ENCODE data around the gene COL15A1.

Gene COL15A1

GRCh38 chr9:99019510-99020331 is 76.0 kb downstream of the COL15A1 start:
- DNase-seq, result no peak

GRCh38 chr9:99020786-99021436 is 77.2 kb downstream of the COL15A1 start:
- DNase-seq, result no peak

DNA sequence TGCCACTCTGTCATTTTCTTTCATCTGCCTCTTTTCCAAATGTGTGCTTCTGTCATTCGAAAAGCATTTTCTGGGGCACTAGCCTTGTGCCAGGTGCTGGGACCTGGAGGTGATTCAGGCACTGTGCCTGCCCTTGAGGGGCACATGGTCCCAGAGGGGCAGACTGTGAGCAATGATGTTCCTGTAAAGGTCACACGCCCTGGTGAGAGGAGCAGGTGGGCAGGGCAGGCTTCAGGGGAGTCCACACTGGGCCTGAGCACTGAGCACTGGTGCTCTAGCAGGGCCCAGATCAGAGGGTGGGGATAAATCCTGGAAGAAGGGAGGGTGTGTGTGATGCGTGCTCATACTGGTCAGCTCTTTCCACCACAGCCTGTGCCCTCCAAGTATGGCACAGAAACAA is 77.8 kb downstream of the COL15A1 start:
- no peak for DNase-seq

- no peak for DNase-seq
These were observed 79.5 kb downstream of the COL15A1 start for GRCh38 chr9:99023231-99023630.

GRCh38 chr9:99023831-99024230 is 80.1 kb downstream of the COL15A1 start:
- no peak for DNase-seq

DNA sequence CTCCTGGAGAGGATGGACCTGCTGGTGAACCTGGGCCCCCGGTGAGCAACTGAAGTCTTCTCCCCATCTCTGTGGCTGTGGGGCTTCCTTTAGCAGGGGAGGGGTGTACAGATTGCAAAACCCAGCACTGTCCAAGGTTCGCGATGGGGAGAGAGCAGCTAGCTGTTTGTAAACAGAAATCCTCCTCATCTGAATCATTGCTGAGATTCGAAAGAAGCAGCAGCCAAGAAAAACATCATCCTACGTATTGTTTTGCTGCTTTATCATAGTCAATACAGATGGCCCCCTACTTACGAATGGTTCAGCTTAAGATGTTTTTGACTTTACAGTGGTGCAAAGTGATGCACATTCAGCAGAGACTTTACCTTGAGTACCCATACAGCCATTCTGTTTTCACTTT is 81.3 kb downstream of the COL15A1 start:
- DNase-seq, result no peak

GRCh38 chr9:99025616-99026270 is 82.0 kb downstream of the COL15A1 start:
- no peak for DNase-seq

DNA sequence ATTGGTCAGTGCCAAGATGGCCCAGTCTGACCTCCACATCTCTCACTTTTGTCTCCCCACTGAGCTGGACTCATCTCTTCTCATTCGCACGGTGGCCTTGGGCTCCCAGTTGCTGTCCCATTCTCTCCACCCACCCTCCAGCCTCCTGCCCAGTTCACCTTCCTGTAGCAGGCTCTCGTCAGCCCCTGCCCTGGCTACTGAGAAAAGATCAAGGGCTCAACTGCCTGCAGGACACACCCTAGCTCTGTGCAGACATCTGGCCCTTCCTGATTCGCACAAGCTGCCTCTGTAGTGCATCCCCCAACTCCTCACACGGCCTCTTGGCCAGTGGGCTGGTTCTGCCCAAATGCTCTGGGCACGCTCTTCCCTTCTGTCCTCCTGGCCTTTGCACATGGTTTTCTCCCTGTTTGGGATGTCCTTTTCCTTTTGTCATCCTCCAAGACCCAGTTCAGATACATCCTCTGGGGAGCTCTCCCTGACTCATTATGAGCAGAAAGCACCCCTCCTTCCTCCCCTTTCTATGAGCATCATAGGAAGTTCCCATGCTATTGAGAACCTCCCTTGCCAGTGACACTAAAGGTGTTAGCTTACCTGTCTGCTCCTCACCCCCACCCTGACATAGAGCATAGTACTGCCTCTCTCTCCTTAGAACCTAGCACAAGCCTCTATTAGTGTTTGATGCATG is 82.7 kb downstream of the COL15A1 start:
- DNase-seq, result no peak

GRCh38 chr9:99026956-99027298 is 83.2 kb downstream of the COL15A1 start:
- no peak for DNase-seq

DNA sequence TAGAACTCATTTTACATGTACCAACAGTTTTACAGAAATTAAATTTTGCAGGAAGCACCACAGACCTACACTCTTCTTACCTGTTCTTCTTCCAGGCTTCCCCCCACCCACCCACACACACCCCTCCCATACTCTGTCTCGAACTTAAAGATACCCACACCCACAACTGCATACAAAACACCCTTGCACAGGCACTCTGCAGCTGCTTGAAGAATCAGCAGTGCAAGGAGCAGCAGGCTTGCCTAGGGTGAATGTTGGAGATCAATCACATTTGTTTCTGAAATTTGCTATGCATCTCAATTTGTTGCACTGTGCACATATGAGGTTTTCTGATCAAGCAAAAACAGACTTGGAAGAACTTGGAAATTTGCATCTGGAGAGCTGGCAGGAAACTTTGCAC is 83.7 kb downstream of the COL15A1 start:
- no peak for DNase-seq

- DNase-seq, result no peak
These were observed 85.5 kb downstream of the COL15A1 start for GRCh38 chr9:99029083-99029645.

- no peak for DNase-seq
These were observed 86.4 kb downstream of the COL15A1 start for GRCh38 chr9:99030092-99030511.

DNA sequence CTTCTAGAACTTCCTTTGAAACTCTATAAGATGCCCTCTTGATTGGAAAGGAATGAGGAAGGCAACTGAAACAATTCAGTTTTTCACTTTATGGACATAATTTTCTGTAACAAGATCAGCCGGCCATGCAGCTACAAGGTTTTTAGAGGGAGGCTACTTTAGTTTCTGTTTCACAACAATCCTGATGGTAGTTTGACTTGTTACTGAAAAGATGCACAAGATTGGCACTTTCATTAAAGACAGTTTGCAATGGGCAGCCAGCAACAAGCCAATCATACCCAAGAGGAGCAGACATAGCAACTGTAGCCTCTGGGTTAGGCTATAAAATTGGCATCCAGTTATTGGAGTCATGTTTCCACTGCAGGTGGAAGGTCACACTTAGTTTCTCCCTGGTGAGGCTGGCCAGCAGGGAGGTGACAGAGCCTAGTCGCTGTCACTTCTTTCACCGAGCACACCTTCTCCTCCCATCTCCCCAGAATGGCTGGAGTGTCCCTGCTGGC is 87.0 kb downstream of the COL15A1 start:
- DNase-seq, result no peak

DNA sequence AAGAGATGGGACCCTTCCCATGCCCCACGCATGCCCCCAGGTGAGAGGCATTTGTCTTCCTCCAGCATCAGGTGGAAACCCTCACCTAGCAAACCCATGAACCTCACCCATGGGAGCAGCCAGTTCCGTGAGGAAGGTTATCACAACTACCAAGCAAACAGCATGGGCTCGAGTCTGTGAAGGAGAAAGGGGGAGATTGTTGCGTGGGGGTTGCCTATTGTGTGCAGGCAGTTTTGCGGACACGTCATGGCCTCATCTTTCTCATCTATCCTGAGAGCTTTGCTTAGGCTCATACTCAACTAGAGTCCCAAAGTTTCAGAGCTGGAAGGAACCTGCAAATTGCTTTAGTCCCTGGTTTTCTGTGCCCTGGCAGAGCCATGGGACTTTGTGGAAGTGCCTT is 87.6 kb downstream of the COL15A1 start:
- no peak for DNase-seq

DNA sequence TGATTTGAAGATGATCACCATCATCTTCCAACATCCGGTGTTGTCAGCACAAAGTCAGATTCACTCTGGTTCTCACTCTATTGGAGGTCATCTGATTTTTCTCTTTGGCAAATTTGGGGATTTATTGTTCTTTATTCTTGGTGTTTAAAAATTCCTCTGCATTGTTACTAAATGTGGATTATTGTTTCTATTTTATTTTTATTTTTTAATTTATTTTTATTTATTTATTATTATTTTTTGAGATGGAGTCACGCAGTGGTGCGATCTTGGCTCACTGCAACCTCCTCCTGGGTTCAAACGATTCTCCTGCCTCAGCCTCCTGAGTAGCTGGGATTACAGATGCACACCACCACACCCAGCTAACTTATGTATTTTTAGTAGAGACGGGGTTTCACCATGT is 88.3 kb downstream of the COL15A1 start:
- DNase-seq, result no peak

- no peak for DNase-seq
These were observed 90.4 kb downstream of the COL15A1 start for GRCh38 chr9:99034149-99034548.

DNA sequence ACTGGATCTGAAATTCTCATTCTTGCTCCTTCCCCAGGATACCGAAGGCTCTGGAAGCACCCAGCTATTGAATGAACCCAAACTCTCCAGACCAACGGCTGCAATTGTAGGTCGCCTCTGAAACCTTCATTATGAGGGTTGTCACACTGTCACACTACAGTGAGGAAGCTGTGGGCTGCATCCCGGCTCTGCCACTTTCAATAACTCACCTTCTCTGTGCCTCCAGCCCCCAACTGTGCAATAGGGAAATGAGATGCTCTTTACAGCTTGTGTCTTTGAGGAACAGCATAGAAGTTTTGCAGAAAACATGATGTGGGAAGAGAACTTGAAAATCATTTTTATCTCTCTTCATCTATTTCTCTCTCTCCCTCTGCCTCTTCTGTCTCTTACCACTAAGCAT is 91.6 kb downstream of the COL15A1 start:
- no peak for DNase-seq

DNA sequence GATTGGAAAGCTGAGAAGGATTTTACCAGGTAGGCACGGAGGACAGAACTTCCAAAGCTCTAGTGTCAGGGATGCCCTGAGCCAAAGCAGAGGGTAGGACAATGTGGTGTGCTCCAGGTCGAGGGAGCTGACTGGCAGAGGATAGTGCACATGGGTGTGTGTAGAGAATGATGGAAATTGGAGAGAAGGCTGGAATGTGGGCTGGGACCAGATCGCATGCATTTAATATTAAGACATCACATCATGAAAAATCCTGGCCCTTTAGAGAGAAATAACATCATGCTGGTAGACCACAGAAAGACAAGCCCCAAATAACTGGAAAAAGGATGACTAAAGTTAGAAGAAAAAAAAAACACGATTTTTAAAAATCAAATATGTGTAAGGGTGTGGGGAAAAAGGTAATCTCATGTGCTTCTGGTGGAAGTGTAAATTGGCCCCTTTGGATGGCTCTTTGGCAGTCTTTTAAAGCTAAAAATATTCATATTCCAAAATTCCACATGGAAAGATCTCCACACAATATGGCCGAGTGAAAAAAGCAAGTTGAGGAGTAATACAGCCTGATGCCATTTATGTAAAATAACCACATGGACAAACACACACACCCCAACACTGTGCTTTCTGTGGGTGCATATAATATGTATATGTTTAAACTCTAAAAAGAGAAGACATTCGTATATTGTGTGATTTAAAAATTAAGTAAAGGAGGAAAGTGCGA is 94.2 kb downstream of the COL15A1 start:
- DNase-seq, result no peak

DNA sequence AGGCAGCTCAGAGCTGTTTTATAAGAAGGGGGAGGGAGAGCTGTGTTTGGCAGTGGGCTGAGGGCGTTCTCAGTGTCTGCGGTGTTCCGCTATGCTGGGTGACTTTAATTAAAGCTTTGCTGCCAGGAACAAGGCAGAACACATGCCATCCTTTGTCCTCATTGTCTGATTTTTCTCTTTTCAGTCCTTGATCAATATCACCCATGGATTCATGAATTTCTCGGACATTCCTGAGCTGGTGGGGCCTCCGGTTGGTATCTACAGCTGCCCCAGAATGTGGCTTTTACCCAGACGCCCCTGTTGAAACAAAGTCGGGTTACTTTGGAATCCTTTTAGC is 94.7 kb downstream of the COL15A1 start:
- DNase-seq, result no peak

GRCh38 chr9:99039505-99040182 is 95.9 kb downstream of the COL15A1 start:
- no peak for DNase-seq

DNA sequence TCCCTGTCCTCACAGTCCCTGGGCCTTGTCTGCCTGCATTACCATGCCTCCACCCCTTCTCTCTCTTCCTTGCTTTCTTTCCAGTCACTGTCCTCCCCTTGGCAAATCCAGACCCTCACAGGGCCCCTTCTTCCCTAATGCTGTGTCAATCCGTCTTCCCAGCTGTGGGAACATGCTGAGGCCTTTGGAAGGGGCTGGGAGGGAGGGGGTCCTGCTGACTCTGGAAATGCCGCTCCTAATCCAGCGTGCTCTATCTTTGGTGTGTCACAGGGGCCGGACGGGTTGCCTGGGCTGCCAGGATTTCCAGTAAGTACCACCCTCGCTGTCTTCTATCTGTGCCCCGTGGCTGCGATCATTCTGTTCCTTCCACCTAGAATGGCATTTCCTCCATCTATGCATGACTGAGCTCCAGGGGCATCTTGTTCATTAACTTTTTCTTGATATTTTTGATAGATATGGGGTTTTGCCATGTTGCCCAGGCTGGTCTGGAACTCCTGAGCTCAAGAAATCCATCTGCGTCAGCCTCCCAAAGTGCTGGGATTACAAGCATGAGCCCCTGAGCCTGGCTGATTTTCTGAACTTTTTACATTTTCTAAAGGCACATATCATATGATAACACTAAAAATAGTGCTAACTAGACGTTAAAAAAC is 96.7 kb downstream of the COL15A1 start:
- DNase-seq, result no peak

Measured in NCI-H2081 treated with DMSO at 0.1 percent for 48 hours (cell line).